Measurements from ENCODE around the gene XG.
"Not testable (repeated sequence)": the region's sequence is repeated elsewhere in the genome, so short reads cannot be mapped to it uniquely, and the experiment has no call there.

The XG gene

DNA sequence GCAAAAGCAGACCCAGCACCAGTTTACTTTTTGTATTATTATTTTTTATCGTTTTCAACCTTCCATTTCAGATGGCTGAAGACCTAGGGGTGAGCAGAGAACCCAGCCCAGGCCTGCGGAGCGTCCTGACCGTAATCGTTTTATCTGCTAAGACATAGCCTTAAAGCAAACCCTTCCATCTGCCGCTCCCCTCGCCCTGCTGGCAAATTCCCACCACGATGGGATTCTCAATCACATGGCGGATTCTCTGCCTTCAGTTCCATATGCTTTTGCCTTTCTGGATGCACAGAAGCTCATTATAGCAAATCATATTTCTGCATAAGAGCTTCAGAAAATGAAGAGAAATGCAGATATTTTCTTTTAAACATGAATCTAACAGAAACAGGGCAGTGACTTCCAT lies 18.6 kb upstream of the XG start:
- no peak for DNase-seq (ENCODE audit: low read depth)

- DNase-seq (ENCODE audit: low read depth), result no peak
Measured at GRCh38 chrX:2735270-2735669, 16.6 kb upstream of the XG start.

DNA sequence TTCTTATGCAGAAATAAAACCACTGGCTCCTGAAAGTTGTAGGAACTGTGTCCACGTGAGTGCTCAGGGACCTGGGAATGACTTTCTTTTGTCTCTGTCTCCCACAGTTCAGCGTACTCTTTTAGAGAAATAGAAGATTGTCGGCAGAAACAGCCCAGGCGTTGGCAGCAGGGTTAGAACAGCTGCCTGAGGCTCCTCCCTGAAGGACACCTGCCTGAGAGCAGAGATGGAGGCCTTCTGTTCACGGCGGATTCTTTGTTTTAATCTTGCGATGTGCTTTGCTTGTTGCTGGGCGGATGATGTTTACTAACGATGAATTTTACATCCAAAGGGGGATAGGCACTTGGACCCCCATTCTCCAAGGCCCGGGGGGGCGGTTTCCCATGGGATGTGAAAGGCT lies 11.2 kb upstream of the XG start:
- no peak for DNase-seq (ENCODE audit: low read depth)

DNA sequence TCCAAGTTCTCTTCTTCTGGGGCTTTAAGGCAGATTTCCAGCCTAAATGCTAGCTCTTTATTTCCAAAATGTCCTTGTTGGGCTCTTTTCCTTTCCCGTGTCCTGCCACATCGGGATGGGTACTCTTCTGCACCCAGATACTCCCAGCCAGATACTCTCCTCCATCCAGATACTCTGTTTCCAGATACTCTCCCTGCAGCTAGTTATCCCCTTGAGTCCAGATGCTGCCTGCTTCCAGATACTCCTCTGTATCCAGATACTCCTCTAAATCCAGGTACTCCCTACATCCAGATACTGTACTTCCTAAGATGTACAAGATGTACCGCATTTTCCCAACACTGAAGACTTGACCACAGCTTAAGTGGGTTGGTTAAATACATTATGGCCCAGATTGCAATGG lies 10.5 kb upstream of the XG start:
- no peak for DNase-seq (ENCODE audit: low read depth)

GRCh38 chrX:2746250-2746649 lies 5.6 kb upstream of the XG start:
- DNase-seq (ENCODE audit: low read depth), result not testable (repeated sequence)

DNA sequence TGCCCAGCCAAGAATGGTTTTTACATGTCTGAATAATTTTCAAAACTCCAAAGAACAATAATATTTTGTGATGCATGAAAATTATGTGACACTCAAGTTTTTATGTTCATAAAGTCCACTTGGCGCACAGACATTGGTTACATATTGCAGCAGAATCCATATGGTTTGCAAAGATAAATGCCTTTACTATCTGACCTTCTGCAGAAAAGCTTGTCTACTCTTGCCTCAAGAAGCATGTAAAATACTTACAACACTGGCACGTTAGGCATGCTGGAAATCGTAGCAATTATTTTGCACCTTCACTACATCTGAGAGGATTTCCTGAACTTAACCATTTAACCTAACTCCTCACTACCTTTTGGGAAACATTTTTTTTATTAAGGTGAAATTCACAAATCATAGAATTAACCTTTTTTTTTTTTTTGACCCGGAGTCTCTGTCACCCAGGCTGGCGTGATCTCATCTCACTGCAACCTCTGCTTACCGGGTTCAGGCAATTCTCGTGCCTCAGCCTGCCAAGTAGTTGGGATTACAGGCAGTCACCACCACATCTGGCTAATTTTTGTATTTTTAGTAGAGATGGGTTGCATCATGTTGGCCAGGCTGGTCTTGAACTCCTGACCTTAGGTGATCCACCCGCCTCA lies 3.5 kb upstream of the XG start:
- DNase-seq (ENCODE audit: low read depth), result no peak

DNA sequence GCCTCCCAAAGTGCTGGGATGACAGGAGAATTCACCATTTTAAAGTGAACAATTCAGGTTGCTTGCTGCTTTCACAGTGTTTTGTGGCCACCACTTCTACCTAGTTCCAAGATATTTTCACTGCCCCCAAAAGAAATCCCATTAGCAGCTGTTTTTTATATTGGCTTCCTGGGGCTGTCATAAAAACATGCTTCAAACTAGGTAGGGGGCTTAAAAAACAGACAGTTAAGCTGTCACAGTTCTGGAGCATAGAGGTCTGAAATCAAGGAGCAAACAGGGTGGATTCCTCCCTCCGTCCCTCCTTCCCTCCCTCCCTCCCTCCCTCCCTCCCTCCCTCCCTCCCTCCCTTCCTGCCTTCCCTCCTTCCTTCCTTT lies 3.0 kb upstream of the XG start:
- no peak for DNase-seq (ENCODE audit: low read depth)

- DNase-seq (ENCODE audit: low read depth), result no peak
Measured at GRCh38 chrX:2751291-2751690, 549 bp upstream of the XG start.

- not testable (repeated sequence) for DNase-seq (ENCODE audit: low read depth)
Measured at GRCh38 chrX:2752441-2752840, 601 bp downstream of the XG start.

DNA sequence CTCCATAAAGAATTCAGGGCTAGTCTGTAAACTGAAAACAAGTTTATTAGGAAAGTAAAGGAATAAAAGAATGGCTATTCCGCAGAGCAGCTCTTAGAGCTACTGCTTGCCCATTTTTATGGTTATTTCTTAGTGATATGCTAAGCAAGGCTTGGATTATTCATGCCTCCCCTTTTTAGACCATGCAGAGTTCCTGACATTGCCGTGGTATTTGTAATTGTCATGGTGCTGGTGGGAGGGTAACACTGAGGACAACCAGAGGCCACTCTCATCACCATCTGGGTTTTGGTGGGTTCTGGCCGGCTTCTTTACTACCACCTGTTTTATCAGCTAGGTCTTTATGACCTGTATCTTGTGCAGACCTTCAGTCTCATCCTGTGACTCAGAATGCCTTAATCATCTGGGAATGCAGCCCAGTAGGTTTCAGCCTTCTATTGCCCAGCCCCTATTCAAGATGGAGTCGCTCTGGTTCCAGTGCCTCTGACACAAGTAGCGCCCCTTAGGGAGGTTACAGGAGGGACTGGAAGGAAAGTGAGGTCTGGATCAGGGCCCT lies 3.4 kb downstream of the XG start:
- DNase-seq (ENCODE audit: low read depth), result not testable (repeated sequence)

DNA sequence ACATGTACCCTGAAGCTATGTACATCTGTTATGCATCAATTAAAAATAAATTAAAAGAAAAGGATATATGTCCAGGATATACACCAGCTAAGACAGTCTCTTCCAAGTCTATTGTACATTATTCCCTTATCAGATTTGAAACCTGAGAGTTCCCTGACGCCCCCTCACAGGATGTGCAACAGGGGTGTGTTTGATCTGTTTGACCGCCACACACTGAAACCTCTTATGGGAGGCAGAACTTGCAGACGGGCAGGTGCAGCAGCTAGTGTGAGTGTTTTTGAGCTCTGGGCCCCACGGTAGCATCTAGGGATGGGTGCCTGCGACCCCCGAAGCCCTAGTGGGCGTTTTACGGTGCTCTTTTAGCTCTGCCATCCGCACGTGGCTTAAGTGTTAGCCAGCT lies 4.7 kb downstream of the XG start:
- no peak for DNase-seq (ENCODE audit: low read depth)

- no peak for DNase-seq (ENCODE audit: low read depth)
Measured at GRCh38 chrX:2761246-2761645, 9.4 kb downstream of the XG start.

DNA sequence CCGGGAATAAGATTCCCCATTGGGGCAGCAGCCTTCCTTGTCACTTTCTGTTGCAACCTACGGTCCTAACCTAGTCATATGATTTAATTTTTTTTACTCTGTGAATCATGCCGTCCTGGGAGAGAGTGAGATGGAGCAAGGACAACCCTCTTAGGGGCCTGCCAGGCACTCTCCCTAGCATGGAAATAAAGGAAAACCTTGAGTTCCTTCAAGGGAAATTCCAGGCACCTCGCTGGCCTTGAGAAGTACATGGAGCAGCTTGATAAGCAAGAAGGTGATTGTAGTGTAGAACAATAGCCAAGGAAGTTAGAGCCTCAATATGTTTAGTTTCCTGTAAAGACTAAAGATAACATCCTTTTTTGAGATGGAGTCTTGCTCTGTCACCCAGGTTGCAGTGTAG lies 10.8 kb downstream of the XG start:
- not testable (repeated sequence) for DNase-seq (ENCODE audit: low read depth)

DNA sequence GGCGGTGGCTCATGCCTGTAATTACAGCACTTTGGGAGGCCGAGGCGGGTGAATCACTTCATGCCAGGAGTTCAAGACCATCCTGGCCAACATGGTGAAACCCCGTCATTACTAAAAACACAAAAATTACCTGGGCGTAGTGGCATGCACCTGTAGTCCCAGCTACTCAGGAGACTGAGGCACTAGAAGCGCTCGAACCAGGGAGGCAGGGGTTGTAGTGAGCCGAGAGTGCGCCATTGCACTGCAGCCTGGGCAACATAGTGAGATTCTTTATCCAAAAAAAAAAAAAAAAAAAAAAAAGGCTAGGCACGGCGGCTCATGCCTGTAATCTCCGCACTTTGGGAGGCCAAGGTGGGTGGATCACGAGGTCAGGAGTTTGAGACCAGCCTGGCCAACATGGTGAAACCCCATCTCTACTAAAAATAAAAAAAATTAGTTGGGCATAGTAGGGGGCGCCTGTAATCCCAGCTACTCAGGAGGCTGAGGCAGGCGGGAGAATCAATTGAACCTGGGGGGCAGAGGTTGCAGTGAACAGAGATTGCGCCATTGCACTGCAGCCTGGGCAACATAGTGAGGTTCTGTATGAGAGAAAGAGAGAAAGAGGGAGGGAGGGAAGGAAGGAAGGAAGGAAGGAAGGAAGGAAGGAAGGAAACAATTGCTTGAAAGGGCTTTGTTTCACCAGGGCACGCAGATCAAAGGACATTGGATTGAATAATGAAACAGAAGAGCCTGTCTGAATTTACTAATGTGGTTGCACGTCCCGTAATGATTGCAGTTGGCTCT lies 13.1 kb downstream of the XG start:
- not testable (repeated sequence) for DNase-seq (ENCODE audit: low read depth)

DNA sequence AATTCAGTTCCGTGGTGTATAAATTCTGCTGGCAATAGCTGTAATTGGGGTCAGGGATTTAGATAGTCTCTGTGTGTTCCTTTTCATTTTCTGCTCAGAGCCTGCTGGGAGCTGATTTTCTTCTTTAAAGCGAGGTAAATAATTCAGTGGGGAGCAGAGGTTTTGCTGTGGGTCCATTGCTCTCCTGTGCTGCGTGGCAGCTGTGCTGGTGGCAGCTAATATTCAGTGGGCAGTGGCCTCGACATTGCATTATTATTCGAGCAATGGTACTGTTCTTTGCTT lies 13.7 kb downstream of the XG start:
- no peak for DNase-seq (ENCODE audit: low read depth)

DNA sequence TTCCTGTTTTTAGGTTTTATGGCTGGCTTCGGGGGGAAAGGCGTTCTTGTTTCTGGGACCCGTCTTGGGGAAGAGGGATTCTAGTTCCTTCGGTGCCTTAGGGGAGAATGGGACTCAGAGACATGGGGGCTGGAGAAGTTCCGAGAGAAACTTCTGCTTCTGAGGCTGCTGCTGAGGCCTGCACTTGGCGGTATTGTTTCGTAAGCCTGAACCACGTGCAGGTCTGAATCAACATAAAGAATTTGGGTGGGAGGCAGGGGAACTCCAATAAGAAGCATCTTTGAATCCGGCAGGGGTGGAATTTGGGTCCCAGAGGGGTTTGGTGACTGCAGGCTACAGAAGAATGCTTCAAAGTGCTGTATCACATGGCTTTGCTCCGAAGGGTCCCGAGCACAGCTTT lies 15.1 kb downstream of the XG start:
- DNase-seq (ENCODE audit: low read depth), result no peak

GRCh38 chrX:2767631-2768455 lies 16.0 kb downstream of the XG start:
- DNase-seq (ENCODE audit: low read depth), result no peak

GRCh38 chrX:2769615-2770014 lies 17.8 kb downstream of the XG start:
- no peak for DNase-seq (ENCODE audit: low read depth)

DNA sequence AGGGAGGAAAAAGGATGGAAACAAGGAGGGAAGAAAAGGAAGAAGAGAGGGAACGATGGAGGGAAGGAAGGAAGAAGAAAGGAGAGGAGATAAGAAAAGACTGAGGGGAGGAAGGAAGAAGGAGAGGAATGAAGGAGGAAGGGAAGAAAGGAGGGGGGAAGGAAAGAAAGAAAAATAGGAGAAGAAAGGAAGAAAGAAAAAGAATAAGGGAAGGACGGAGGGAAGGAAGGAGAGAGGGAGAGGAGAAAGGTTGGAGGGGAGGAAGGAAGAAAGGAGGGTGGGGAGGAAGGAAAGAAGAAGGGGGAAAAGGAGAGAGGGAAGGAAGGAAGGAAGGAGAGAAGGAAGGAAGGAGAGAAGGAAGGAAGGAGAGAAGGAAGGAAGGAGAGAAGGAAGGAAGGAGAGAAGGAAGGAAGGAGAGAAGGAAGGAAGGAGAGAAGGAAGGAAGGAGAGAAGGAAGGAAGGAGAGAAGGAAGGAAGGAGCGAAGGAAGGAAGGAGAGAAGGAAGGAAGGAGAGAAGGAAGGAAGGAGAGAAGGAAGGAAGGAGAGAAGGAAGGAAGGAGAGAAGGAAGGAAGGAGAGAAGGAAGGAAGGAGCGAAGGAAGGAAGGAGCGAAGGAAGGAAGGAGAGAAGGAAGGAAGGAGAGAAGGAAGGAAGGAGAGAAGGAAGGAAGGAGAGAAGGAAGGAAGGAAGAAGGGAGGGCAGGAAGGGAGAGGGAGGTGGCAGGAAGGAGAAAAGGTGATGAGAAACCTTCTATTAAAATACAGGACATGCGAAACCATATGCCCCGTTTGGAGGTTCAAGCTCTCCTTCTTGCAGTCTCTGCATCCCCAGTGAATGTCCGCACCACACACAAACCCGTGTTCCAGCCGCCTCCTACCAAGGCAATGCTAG lies 21.6 kb downstream of the XG start:
- not testable (repeated sequence) for DNase-seq (ENCODE audit: low read depth)

DNA sequence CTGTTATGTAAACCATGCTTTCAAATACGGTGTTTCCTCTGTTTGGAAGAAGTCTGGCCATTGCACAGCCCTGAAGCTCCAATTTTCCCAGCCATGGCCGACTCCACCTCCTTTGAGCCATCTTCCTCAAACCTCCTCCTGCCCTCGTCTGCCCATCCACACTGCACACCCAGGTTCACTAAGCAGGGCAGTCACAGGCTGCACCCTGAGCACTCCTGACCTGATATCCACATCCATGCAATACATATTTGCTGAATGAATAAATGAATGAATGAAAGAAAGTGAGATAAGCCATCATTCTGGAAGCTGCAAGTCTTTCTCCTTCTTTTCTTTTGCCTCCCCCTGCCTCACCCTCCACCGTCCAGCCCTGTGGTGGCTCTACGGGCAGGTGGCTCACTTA lies 22.2 kb downstream of the XG start:
- no peak for DNase-seq (ENCODE audit: low read depth)

- no peak for DNase-seq (ENCODE audit: low read depth)
Measured at GRCh38 chrX:2774776-2775175, 22.9 kb downstream of the XG start.

Measured in activated T-helper 1 cell treated with Interleukin-2 at 50 U/mL for 16 hours (primary cell).